Measurements from ENCODE around the gene ICOS. TPM values are rescaled to one million over a fixed set of nuclear protein-coding genes. Genes with fewer than 3 reads are reported as not detected.

Gene ICOS, protein sequence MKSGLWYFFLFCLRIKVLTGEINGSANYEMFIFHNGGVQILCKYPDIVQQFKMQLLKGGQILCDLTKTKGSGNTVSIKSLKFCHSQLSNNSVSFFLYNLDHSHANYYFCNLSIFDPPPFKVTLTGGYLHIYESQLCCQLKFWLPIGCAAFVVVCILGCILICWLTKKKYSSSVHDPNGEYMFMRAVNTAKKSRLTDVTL
- total RNA-seq (1 to 10 TPM in 1 of 2 donors, under 1 TPM in 1; 0.83 to 3.1 TPM), polyA plus RNA-seq (under 1 TPM; 0.49 to 0.69 TPM)
- long read RNA-seq, donor 1, result 0 reads
- long read RNA-seq, donor 2, result 0 reads
- long read RNA-seq, donor 3, partial matches to known transcripts, result 0 of 1 reads
- long read RNA-seq, donor 3, other reads (novel, unspliced or antisense), result 0 of 1 reads
- long read RNA-seq, donor 4, result 0 reads
- long read RNA-seq, donor 5, result 0 reads

DNA sequence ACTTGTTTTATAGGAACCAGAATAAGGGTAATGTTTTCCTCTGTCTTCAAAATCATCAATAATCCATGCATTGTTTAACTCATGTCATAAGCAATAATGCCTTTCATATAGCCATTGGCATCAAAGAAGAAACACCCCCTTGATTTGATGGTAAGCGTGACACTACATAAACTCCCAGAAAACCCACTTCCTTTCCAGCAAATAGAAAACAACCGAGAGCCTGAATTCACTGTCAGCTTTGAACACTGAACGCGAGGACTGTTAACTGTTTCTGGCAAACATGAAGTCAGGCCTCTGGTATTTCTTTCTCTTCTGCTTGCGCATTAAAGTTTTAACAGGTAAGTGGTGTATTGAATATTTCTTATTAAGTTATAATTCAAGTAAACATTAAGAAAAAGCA, at the start of gene ICOS:
Gene ICOS, plus strand, starts transcription at position 229 of the 400 bp plus-strand sequence. Its CDS starts 52 bp downstream, at position 281.
- no peak for TF ChIP-seq CTCF (IDR thresholded peaks at IDR 0.05; ENCODE audit: control extremely low read depth, extremely low read depth)
- Histone ChIP-seq H3K4me1 (ENCODE audit: control insufficient read depth in 5 of 5, insufficient read depth in 5 of 5, low read length in 5 of 5) (peaks cover 0 to 5% (median 0%) of the 10 kb centered on the region in 5 donors), H3K9ac (ENCODE audit: insufficient read depth in 1 of 2, low read length in 2 of 2) (no peak within 1 kb of the TSS), H3K36me3 (ENCODE audit: control insufficient read depth in 4 of 4, insufficient read depth in 4 of 4, low read length in 4 of 4) (no peaks in the 10 kb centered on the region), H3K27me3 (ENCODE audit: control insufficient read depth in 3 of 3, insufficient read depth in 3 of 3, low read length in 2 of 3) (no peaks in the 10 kb centered on the region), H3K9me3 (ENCODE audit: control insufficient read depth in 4 of 4, insufficient read depth in 3 of 4, low read length in 3 of 4) (no peaks in the 10 kb centered on the region), H3K27ac (ENCODE audit: low read depth in 1 of 2, low read length in 1 of 2) (no peak within 1 kb of the TSS), H3K4me3 (no peak within 1 kb of the TSS)
- no peak for DNase-seq
- 49 to 62% methylated on average over 5 of the region's 5 CpGs for WGBS, 2 donors
- no peak for ATAC-seq (ENCODE audit: insufficient read depth, low FRiP score)

- no peak overlapping the region for H3K27ac ChIP-seq (ENCODE audit: low read depth in 1 of 2, low read length in 1 of 2)
- ATAC-seq (ENCODE audit: insufficient read depth, low FRiP score) (no peak), DNase-seq (peak in 2 of 3 donors; percentile 7 to 24)
- H3K9ac ChIP-seq (ENCODE audit: insufficient read depth in 1 of 2, low read length in 2 of 2), result no peak overlapping the region
- H3K36me3 ChIP-seq (ENCODE audit: control insufficient read depth in 4 of 4, insufficient read depth in 4 of 4, low read length in 4 of 4), result no peaks in the 10 kb centered on the region
- no peak overlapping the region for H3K4me3 ChIP-seq
- peaks cover 0 to 3% (median 0%) of the 10 kb centered on the region in 5 donors for H3K4me1 ChIP-seq (ENCODE audit: control insufficient read depth in 5 of 5, insufficient read depth in 5 of 5, low read length in 5 of 5)
- TF ChIP-seq CTCF (IDR thresholded peaks at IDR 0.05; ENCODE audit: control extremely low read depth, extremely low read depth), result no peak
- H3K27me3 ChIP-seq (ENCODE audit: control insufficient read depth in 3 of 3, insufficient read depth in 3 of 3, low read length in 2 of 3), result no peaks in the 10 kb centered on the region
- no peaks in the 10 kb centered on the region for H3K9me3 ChIP-seq (ENCODE audit: control insufficient read depth in 4 of 4, insufficient read depth in 3 of 4, low read length in 3 of 4)
Measured at GRCh38 chr2:203887677-203888076, 48.9 kb upstream of the ICOS start.

DNA sequence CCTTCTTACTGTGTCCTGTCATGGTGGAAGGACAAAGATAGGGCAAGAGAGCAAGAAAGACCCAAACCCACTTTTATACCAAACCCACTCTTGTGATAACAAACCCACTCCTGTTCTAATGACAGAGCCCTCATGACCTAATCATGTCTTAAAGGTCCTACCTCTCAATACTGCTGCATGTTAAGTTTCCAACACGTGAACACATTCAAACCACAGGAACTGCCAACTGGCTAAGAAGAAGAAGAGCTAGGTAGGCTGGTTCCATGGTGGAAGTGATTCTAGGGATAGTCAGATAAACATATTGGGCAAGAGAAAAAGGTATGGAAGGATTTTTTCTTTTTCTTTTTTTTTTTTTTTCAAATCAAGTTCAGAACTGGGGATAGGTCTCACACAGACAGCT, 47.0 kb upstream of the ICOS start:
- no peak for TF ChIP-seq CTCF (IDR thresholded peaks at IDR 0.05; ENCODE audit: control extremely low read depth, extremely low read depth)
- no peaks in the 10 kb centered on the region for H3K36me3 ChIP-seq (ENCODE audit: control insufficient read depth in 4 of 4, insufficient read depth in 4 of 4, low read length in 4 of 4)
- H3K4me1 ChIP-seq (ENCODE audit: control insufficient read depth in 5 of 5, insufficient read depth in 5 of 5, low read length in 5 of 5), result peaks cover 0 to 3% (median 0%) of the 10 kb centered on the region in 5 donors
- no peaks in the 10 kb centered on the region for H3K9me3 ChIP-seq (ENCODE audit: control insufficient read depth in 4 of 4, insufficient read depth in 3 of 4, low read length in 3 of 4)
- H3K4me3 ChIP-seq, result no peak overlapping the region
- WGBS, 2 donors, result 77 to 89% methylated on average over 1 of the region's 1 CpG
- no peaks in the 10 kb centered on the region for H3K27me3 ChIP-seq (ENCODE audit: control insufficient read depth in 3 of 3, insufficient read depth in 3 of 3, low read length in 2 of 3)
- DNase-seq (no peak), ATAC-seq (ENCODE audit: insufficient read depth, low FRiP score) (no peak)
- H3K27ac ChIP-seq (ENCODE audit: low read depth in 1 of 2, low read length in 1 of 2), result no peak overlapping the region
- no peak overlapping the region for H3K9ac ChIP-seq (ENCODE audit: insufficient read depth in 1 of 2, low read length in 2 of 2)
